Bone marrow (tissue), 2 donors: ENCODE measurements around the gene STATH.
"Not testable (repeated sequence)": the region's sequence is repeated elsewhere in the genome, so short reads cannot be mapped to it uniquely, and the experiment has no call there.

Source experiments
- DNase-seq, 2 donors: peaks; one replicate each; lab custom pipeline; 2025; lab: John Stamatoyannopoulos, UW

Gene STATH

DNA sequence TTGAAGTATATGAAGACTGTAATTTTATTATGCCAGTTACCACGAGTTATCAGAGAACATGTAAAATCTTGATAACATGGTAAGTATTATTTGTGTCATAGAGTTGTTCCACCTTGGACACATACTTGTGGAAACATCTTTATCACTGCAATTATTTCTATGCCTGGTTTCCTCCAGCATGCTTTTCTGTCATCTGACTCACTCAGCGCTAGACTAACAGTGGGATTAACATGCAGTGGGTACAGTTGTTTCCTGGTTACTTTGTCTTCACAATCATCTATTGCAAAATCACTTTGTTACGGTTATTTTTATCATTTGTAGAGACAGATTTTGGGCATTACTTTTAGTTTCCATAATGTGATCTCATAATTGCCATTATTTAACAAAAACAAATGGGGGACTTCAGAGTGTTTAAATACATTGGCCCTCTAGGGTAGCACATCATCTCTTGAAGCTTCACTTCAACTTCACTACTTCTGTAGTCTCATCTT lies at the start of gene STATH:
TSS of gene STATH (plus strand) at position 441 of the 491 bp plus-strand sequence. CDS start 2,472 bp downstream, outside the sequence.
- DNase-seq, result no peak

DNA sequence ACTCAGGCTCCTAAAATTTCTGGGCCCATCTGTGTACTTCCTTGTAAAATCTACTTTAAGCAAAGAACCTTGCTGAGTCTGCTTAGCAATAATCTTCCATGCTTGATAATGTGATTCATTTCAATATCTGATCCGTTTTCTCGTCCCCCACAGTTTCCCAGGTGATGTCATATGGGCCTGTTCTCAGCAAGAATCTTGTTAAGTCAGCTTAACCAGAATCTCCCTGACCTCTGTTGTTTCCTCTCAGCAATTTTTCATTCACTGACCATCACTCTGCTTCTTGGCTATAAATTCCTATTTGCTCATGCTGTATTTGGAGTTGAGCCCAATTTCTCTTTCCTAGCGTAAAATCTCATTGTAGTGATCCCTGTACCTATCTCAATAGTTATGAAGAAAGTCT lies 44.2 kb upstream of the STATH start:
- no peak for DNase-seq

GRCh38 chr4:69957209-69957608 lies 38.6 kb upstream of the STATH start:
- DNase-seq, result no peak

GRCh38 chr4:69965628-69966027 lies 30.1 kb upstream of the STATH start, which contains the start of gene CSN2:
Gene CSN2, minus strand, starts transcription at chr4:69965728. Its CDS starts 4,733 bp downstream, at chr4:69960995.
- no peak for DNase-seq

GRCh38 chr4:69970071-69970470 lies 25.7 kb upstream of the STATH start:
- no peak for DNase-seq

DNA sequence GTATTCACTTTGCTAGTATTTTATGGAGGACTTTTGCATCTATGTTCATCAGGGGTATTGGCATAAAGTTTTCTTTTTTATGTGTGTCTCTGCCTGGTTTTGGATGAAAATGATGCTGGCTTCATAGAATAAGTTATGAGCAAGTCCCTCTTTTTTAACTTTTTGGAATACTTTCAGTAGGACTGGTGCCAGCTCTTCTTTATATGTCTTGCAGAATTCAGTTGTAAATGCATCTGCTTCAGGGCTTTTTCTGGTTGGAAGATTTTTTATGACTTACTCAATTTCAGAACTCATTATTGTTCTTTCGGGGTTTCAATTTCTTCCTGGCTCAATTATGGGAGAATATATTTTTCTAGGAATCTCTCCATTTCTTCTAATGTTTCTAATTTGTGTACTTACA lies 21.1 kb upstream of the STATH start:
- DNase-seq, result no peak

DNA sequence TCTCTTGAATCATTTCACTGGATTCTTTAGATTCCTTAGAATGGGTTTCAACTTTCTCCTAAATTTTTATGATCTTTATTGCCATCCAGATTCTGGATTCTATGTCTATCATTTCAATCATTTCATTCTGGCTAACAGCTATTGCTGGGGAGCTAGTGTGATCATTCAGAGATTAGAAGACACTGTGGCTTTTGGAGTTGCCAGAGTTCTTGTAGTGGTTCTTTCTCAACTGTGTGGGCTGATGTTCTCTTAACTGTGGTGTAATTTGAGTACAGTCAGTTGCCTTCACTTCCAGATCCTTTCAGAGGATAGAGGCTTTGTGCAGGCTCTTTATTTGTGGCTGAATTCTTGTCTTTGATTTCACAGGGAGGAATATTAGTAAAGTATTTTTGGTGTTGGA lies 18.2 kb upstream of the STATH start:
- DNase-seq, result no peak

GRCh38 chr4:69984030-69984443 lies 11.7 kb upstream of the STATH start:
- DNase-seq, result no peak

DNA sequence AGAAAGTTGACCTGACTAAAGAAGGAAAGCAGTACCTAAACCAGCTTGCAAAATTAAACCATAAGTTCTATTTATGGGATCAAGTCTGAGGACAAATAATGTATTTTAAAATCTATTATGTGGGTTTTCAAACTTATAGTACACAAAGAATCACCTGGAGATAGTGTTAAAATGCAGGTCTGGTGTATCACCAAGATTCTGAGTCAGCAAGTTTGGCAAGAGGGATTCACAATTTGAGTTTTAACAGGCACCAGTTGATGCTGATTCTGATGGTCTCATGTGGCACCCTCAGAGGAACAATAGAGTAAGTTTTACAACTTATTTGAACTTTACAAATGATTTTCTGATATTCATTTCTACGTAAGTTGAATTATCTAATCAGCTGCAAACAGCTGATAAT lies 9.1 kb upstream of the STATH start:
- no peak for DNase-seq

DNA sequence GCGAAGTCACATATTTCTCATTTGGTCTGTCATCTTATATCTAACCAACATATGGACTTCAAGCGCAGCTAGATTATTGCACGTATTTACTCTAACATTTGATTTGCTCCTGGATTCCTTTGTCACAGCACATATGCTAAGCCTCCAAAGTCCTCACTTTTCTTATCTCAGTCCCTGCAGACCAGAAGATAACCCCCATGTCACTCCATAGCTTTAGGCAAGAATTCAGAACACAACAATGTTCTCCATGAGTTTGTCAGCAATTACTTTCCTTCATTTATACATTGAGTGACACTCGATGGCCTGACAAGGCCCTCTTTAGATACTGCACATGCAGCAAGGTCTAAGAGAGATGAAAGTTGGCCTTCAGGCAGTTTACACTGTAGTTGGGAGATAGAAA lies 4.8 kb upstream of the STATH start:
- DNase-seq, result no peak

DNA sequence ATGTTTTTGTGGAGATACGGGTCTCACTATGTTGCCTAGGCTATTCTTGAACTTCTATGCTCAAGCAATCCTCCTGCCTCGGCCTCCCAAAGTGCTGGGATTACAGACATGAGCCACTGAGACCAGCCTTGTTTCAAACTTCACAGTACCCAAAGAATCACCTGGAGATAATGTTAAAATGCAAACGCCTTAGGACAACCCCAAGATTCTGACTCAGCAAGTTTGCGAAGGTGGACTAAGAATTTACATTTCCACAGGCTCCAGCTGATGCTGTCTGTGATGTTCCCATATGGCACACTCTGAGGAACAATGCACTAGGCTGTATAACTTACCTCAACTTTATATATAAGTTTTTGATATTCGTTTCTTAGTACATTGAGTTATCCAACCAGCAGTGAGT lies 984 bp upstream of the STATH start:
- DNase-seq, result no peak

DNA sequence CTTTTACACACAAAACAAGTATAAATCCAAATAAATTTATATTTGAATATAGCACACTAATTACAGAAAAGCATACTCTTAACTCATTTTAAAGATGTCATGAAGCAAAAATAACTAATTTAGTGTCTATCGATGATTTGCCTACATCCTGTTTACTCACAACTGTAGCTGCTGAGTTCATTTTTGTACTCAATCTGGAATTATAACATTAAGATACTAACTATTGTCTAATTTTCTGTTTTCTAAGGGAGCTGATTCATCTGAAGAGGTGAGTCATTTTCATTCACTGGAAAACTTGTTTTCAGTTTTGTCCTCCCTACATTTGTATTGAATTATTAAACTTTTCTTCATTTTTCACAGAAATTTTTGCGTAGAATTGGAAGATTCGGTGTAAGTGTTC lies 3.7 kb downstream of the STATH start:
- DNase-seq, result no peak

DNA sequence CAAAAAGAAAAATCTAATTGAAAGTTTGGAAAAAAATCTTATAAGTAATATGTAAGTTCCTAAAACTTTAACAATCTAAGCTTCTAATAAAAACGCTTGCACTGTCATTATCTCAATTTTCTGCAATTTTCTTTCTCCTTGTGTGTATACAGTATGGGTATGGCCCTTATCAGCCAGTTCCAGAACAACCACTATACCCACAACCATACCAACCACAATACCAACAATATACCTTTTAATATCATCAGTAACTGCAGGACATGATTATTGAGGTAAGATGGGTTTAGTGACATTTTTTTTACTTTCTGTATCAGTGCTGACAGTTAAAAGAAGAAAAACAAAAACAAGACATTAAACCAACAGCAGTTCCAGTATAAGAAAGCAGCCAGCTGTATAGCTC lies 4.9 kb downstream of the STATH start:
- no peak for DNase-seq

DNA sequence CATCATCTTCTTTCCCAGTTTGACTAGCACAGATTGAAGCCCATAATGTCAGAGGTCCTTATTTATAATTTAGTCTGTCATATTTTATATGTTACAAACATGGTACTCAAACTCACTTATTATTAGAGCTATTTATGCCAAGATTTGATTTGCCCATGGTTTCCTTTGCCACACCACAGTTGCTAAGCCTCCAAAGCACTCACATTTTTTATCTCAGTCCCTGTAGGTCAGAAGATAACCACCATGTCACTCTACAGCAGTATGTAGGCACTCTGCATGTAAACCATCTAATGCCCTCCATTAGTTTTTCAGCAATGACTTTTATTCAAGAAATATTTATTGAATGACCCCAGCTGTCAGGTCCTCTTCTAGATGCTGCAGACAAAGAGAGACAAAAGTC lies 6.7 kb downstream of the STATH start:
- DNase-seq, result no peak

DNA sequence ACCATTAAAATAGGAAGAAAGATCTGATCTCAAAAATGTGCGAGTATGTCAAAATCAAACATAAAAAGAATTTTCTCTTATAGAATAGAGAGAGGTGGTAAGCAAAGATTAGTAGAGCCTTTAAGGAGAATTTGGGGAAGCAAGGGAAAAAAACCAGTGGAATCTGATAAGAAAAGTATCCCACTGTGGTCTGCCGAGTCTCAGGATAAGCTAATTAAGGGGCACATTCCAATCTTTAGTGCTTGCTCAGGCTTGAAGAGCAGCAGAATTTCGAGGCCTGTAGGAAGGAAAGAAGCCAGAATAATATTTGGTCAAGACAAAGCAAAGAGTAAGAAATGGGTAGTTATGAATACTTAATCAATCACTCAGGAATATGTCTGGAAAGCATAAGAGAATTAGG lies 13.0 kb downstream of the STATH start:
- no peak for DNase-seq

GRCh38 chr4:70019006-70019405 lies 23.2 kb downstream of the STATH start:
- not testable (repeated sequence) for DNase-seq

DNA sequence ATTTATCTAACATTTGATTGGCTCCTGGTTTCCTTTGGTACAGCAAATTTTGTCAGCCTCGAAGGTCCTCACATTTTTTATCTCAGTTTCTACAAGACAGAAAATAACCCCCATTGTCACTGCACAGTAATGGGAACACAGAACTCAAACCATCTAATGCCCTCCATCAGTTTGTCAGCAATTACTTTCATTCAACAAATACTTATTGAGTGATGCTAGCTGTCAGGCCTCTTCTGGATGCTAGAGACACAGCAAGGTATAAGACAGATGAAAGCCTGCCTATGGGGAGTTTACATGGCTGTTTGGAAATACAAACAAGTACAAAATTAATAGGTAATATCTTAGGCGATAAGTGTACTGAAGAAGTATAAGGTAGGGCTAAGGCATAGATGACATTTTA lies 27.5 kb downstream of the STATH start:
- DNase-seq, result no peak

GRCh38 chr4:70027011-70027410 lies 31.2 kb downstream of the STATH start:
- no peak for DNase-seq

GRCh38 chr4:70028159-70028558 lies 32.4 kb downstream of the STATH start, which contains the start of gene HTN3:
Gene HTN3, plus strand, starts transcription at chr4:70028459. Its CDS starts 2,282 bp downstream, at chr4:70030741.
- DNase-seq, result not testable (repeated sequence)

- not testable (repeated sequence) for DNase-seq
Measured at GRCh38 chr4:70037559-70037958, 41.8 kb downstream of the STATH start.

DNA sequence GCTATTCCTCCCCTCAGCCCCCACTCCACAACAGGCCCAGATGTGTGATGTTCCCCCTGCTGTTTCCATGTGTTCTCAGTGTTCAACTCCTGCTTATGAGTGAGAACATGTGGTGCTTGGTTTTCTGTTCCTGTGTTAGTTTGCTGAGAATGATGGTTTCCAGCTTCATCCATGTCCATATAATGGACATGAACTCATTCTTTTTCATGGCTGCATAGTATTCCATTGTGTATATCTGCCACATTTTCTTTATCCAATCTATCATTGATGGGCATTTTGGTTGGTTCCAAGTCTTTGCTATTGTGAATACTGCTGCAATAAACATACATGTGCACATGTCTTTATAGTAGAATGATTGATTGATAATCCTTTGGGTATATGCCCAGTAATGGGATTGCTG lies 44.2 kb downstream of the STATH start:
- not testable (repeated sequence) for DNase-seq

DNA sequence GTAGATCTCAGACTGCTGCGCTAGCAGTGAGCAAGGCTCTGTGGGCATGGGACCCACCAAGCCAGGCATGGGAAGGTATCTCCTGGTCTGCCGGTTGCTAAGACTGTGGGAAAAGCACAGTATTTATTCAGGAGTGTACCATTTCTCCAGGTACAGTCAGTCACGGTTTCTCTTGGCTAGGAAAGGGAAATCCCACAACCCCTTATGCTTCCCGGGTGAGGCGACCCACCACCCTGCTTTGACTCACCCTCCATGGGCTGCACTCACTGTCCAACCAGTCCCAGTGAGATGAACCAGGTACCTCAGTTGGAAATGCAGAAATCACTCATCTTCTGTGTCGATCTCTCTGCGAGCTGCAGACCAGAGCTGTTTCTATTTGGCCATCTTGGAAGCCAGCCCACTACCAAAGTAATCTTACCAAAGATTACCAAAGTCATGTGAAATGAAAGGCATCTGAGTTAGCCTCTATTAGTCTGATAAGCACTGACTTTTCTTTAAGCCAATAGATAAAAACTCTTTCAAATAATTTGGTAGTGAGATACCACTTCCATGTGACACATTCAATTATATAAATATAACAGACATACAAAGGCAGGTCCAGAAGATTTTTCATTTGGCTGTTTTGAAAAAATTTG lies 46.0 kb downstream of the STATH start:
- no peak for DNase-seq

- DNase-seq, result not testable (repeated sequence)
Measured at GRCh38 chr4:70050138-70050537, 54.4 kb downstream of the STATH start, which contains the start of gene HTN1. Gene HTN1, plus strand, starts transcription at chr4:70050438. Its CDS starts 2,639 bp downstream, at chr4:70053077.
